GM18520 (cell line): Measurements from ENCODE around the gene MRPL49.
A peak's percentile ranks its signal among the peaks of the same experiment; 100 is the strongest.

Source experiments
- ATAC-seq: cut with Tn5 transposase; IDR thresholded peaks from one replicate; pipeline ENCODE4 v1.9.1; 2021; ENCODE audit not compliant: unreplicated experiment

The MRPL49 gene

GRCh38 chr11:65102142-65103095, 19.7 kb upstream of the MRPL49 start:
- ATAC-seq, result no peak

- no peak for ATAC-seq
These were observed 18.6 kb upstream of the MRPL49 start for GRCh38 chr11:65103476-65103875.

GRCh38 chr11:65104628-65105027, 17.5 kb upstream of the MRPL49 start:
- no peak for ATAC-seq

- ATAC-seq, result no peak
These were observed 15.0 kb upstream of the MRPL49 start for GRCh38 chr11:65107078-65107477.

GRCh38 chr11:65107751-65108468, 14.2 kb upstream of the MRPL49 start:
- ATAC-seq, result no peak

GRCh38 chr11:65108469-65109123, 13.5 kb upstream of the MRPL49 start:
- ATAC-seq, result no peak

- ATAC-seq, result no peak
These were observed 12.6 kb upstream of the MRPL49 start for GRCh38 chr11:65109231-65110198.

- ATAC-seq, result no peak
These were observed 11.7 kb upstream of the MRPL49 start for GRCh38 chr11:65110354-65110861.

GRCh38 chr11:65111159-65111743, 10.9 kb upstream of the MRPL49 start:
- no peak for ATAC-seq

GRCh38 chr11:65111744-65112545, 10.2 kb upstream of the MRPL49 start, which contains the start of gene TM7SF2:
TSS of gene TM7SF2 (plus strand) at chr11:65111872. CDS start at chr11:65112016, 144 bp downstream.
- peak; percentile 57 for ATAC-seq

- no peak for ATAC-seq
These were observed 9.4 kb upstream of the MRPL49 start for GRCh38 chr11:65112546-65113360.

- ATAC-seq, result no peak
These were observed 8.8 kb upstream of the MRPL49 start for GRCh38 chr11:65113361-65113756.

- no peak for ATAC-seq
These were observed 8.3 kb upstream of the MRPL49 start for GRCh38 chr11:65113839-65114238.

- ATAC-seq, result no peak
These were observed 7.5 kb upstream of the MRPL49 start for GRCh38 chr11:65114538-65115171.

GRCh38 chr11:65115361-65116082, 6.6 kb upstream of the MRPL49 start:
- ATAC-seq, result no peak

- no peak for ATAC-seq
These were observed 5.5 kb upstream of the MRPL49 start for GRCh38 chr11:65116370-65117205.
